HepG2 (cell line): ENCODE results near the gene PIGO. TPM values are rescaled to one million over a fixed set of nuclear protein-coding genes. Genes with fewer than 3 reads are reported as not detected.

Source experiments
- ATAC-seq: fragments of 200-7000 bp; cut with Tn5 transposase; 3 replicates; pipeline ENCODE4 v1.9.1; 2020; ENCODE audit warnings: mild to moderate bottlenecking, moderate library complexity
- BruUV-seq: library from RNA; stranded (reverse); fragments of 400-500 nt; replicated peaks from 2 replicates; lab custom pipeline; 2021; lab: Mats Ljungman, UMichigan
- CTCF ChIA-PET: fragments of 300-600 bp; formaldehyde crosslinking; extraction: SDS; loops from one replicate; lab custom pipeline; 2021; ENCODE audit warnings: low total read pairs, inconsistent platforms, low intra/inter-chr PET ratio; lab: Yijun Ruan, JAX
- POLR2A ChIA-PET: fragments of 350-600 bp; sonication (Branson Sonifier 250); formaldehyde crosslinking; loops from one replicate; lab custom pipeline; 2020; ENCODE audit warnings: antibody characterized with exemption, inconsistent platforms; lab: Yijun Ruan, JAX
- DNase-seq: peaks from one replicate; pipeline ENCODE4 v3.0.0-alpha.2; 2015; ENCODE audit warnings: low spot score
- FAIRE-seq: peaks from 3 replicates; lab custom pipeline; 2011; peaks lifted over from hg19 to GRCh38; lab: Jason Lieb, UNC
- H2AFZ ChIP-seq: one replicate; pipeline ENCODE4 v1.6.1; 2011; ENCODE audit warnings: low read length, inconsistent platforms
- H3K27ac ChIP-seq: fragments of 300-600 bp; 3 replicates; pipeline ENCODE4 v1.8.0; 2011; ENCODE audit warnings: mixed run types, mild to moderate bottlenecking, mixed read lengths, low read length, inconsistent platforms; ENCODE audit not compliant: insufficient read depth; ENCODE audit errors: extremely low read length
- H3K27me3 ChIP-seq, 2 experiments: fragments of 200-600 bp in 1 of 2; 2 replicates in 1 of 2; 3 replicates in 1 of 2; pipeline versions ENCODE4 v1.6.0 to v1.8.0; 2011; ENCODE audit warnings: low read length in 2 of 2, mild to moderate bottlenecking in 2 of 2, moderate library complexity in 2 of 2, inconsistent platforms in 1 of 2; ENCODE audit not compliant: insufficient read depth in 2 of 2, control insufficient read depth in 1 of 2
- H3K36me3 ChIP-seq, 2 experiments: fragments of 200-600 bp in 1 of 2; replicated peaks in 1 of 2; 2 replicates in 1 of 2; 3 replicates in 1 of 2; pipeline versions ENCODE4 v1.5.1 to v1.8.0; 2011; ENCODE audit warnings: low read length in 2 of 2, inconsistent platforms in 1 of 2; ENCODE audit not compliant: insufficient read depth in 2 of 2, control insufficient read depth in 1 of 2
- H3K4me1 ChIP-seq: 2 replicates; pipeline ENCODE4 v1.5.1; 2012; ENCODE audit warnings: low read length, inconsistent platforms; ENCODE audit not compliant: insufficient read depth
- H3K4me2 ChIP-seq: 2 replicates; pipeline ENCODE4 v1.6.0; 2011; ENCODE audit warnings: low read depth, low read length, inconsistent platforms
- H3K4me3 ChIP-seq, 3 experiments: fragments of 200-600 bp in 1 of 3; sonication (generic), shearing (Covaris generic) in 1 of 3; replicated peaks in 1 of 3; 2 replicates each; pipeline ENCODE4 v1.5.1; 2011 to 2016; ENCODE audit warnings: low read length in 3 of 3, inconsistent platforms in 2 of 3, low read depth in 2 of 3, mild to moderate bottlenecking in 2 of 3, control low read depth in 1 of 3, mixed read lengths in 1 of 3; ENCODE audit not compliant: insufficient read depth in 1 of 3
- H3K79me2 ChIP-seq: one replicate; pipeline ENCODE4 v1.6.1; 2011; ENCODE audit warnings: low read length, inconsistent platforms; ENCODE audit not compliant: insufficient read depth
- H3K9ac ChIP-seq: 2 replicates; pipeline ENCODE4 v1.6.0; 2011; ENCODE audit warnings: mild to moderate bottlenecking, low read depth, low read length, inconsistent platforms; ENCODE audit not compliant: insufficient read depth
- H3K9me3 ChIP-seq: 2 replicates; pipeline ENCODE4 v1.5.1; 2012; ENCODE audit warnings: mild to moderate bottlenecking, low read length
- H4K20me1 ChIP-seq: 2 replicates; pipeline ENCODE4 v1.6.0; 2011; ENCODE audit warnings: inconsistent platforms, mild to moderate bottlenecking, low read length, moderate library complexity; ENCODE audit not compliant: insufficient read depth
- AGO2 ChIP-seq: fragments of 200-400 bp; formaldehyde crosslinking; optimal IDR thresholded peaks from 2 replicates; pipeline ENCODE3; 2017; ENCODE audit warnings: mild to moderate bottlenecking, low read depth, low read length, moderate library complexity
- DNMT1 ChIP-seq: sonication (generic); formaldehyde crosslinking; IDR thresholded peaks from 2 replicates; pipeline ENCODE4 v1.5.1; 2020; ENCODE audit warnings: mild to moderate bottlenecking, missing genetic modification reagents
- ESRRA ChIP-seq: sonication (generic); formaldehyde crosslinking; IDR thresholded peaks from 2 replicates; pipeline ENCODE4 v1.5.1; 2020; ENCODE audit warnings: mild to moderate bottlenecking, low read depth, missing genetic modification reagents
- GTF3A ChIP-seq: sonication (generic); formaldehyde crosslinking; conservative IDR thresholded peaks from 2 replicates; pipeline ENCODE4 v1.4.0; 2020; ENCODE audit warnings: mild to moderate bottlenecking, missing genetic modification reagents
- IRF9 ChIP-seq: sonication (generic); formaldehyde crosslinking; IDR thresholded peaks from 2 replicates; pipeline ENCODE4 v1.8.0; 2022; ENCODE audit warnings: missing genetic modification reagents, mild to moderate bottlenecking, borderline replicate concordance
- KDM3A ChIP-seq: IDR thresholded peaks from 2 replicates; pipeline ENCODE4 v1.6.1; 2018; ENCODE audit warnings: low read depth, missing compliant biosample characterization
- KDM6A ChIP-seq: IDR thresholded peaks from 2 replicates; pipeline ENCODE4 v1.6.1; 2016; ENCODE audit warnings: low read depth
- MTF2 ChIP-seq: sonication (generic); formaldehyde crosslinking; IDR thresholded peaks from 2 replicates; pipeline ENCODE4 v1.5.0; 2020; ENCODE audit warnings: missing genetic modification reagents, borderline replicate concordance
- NCOA1 ChIP-seq: sonication (generic); formaldehyde crosslinking; IDR thresholded peaks from 2 replicates; pipeline ENCODE4 v1.9.0; 2021; ENCODE audit warnings: missing genetic modification reagents
- NONO ChIP-seq, 2 experiments: fragments of 450-650 bp in 1 of 2; sonication (generic) in 1 of 2; formaldehyde crosslinking in 1 of 2; IDR thresholded peaks in 1 of 2; conservative IDR thresholded peaks in 1 of 2; 2 replicates each; pipeline versions ENCODE4 v1.6.1 to v1.8.0; 2017 to 2022; ENCODE audit warnings: mild to moderate bottlenecking in 1 of 2, missing genetic modification reagents in 1 of 2, moderate library complexity in 1 of 2
- PREB ChIP-seq: sonication (generic); formaldehyde crosslinking; IDR thresholded peaks from 2 replicates; pipeline ENCODE4 v1.4.0; 2020; ENCODE audit warnings: missing genetic modification reagents
- RFX3 ChIP-seq: IDR thresholded peaks from 2 replicates; pipeline ENCODE4 v1.6.1; 2016; ENCODE audit warnings: missing biosample characterization, missing genetic modification reagents
- RORA ChIP-seq: sonication (generic); formaldehyde crosslinking; IDR thresholded peaks from 2 replicates; pipeline ENCODE4 v1.5.0; 2020; ENCODE audit warnings: mild to moderate bottlenecking, missing genetic modification reagents, moderate library complexity
- SETDB1 ChIP-seq: sonication (generic); formaldehyde crosslinking; IDR thresholded peaks from 2 replicates; pipeline ENCODE4 v1.5.1; 2020; ENCODE audit warnings: missing genetic modification reagents, mild to moderate bottlenecking, borderline replicate concordance
- STAT6 ChIP-seq: sonication (generic); formaldehyde crosslinking; IDR thresholded peaks from 2 replicates; pipeline ENCODE4 v1.4.0; 2020; ENCODE audit warnings: missing genetic modification reagents, mild to moderate bottlenecking, borderline replicate concordance
- TFAP4 ChIP-seq: sonication (generic); IDR thresholded peaks from 2 replicates; pipeline ENCODE4 v1.6.1; 2016; ENCODE audit warnings: low read depth, borderline replicate concordance
- ZNF570 ChIP-seq: sonication (generic); formaldehyde crosslinking; IDR thresholded peaks from 2 replicates; pipeline ENCODE4 v1.4.0; 2020; ENCODE audit warnings: mild to moderate bottlenecking, missing genetic modification reagents, borderline replicate concordance
- ZNF709 ChIP-seq: sonication (generic); formaldehyde crosslinking; IDR thresholded peaks from 2 replicates; pipeline ENCODE4 v1.5.0; 2020; ENCODE audit warnings: mild to moderate bottlenecking, missing genetic modification reagents
- ZNF724P ChIP-seq: sonication (generic); formaldehyde crosslinking; IDR thresholded peaks from 2 replicates; pipeline ENCODE4 v1.8.0; 2022; ENCODE audit warnings: missing genetic modification reagents, borderline replicate concordance
- WGBS: methylation state at CpG from one replicate; pipeline ENCODE4 v1.1.6; 2017; ENCODE audit warnings: low lambda C conversion rate; 5-methylcytosine and 5-hydroxymethylcytosine counted together
- in situ Hi-C: cut with HindIII; loops from 2 replicates; pipeline ENCODE4 v1.10.0; 2017; ENCODE audit warnings: low pct_unique_long_range_greater_than_20kb; ENCODE audit not compliant: extremely low pct_ligation_motif_present
- intact Hi-C: fragments of 100-400 bp; cut with micrococcal nuclease; formaldehyde crosslinking; loops from one replicate; pipeline ENCODE4 v1.10.0; 2022; ENCODE audit not compliant: unreplicated experiment
- polyA plus RNA-seq, 8 experiments: library from polyadenylated mRNA; depleted of rRNA in 3 of 8; stranded (reverse) in 7 of 8; unstranded in 1 of 8; fragments of >200 nt; fragmentation: Illumina TruSeq in 4 of 8; extraction: Trizol in 4 of 8; gene quantifications; 2 replicates each; pipeline versions ENCODE4 v1.2.1 to v1.2.3, GENCODE V29; 2011 to 2016; ENCODE audit warnings: low read depth in 4 of 8, missing spikeins in 1 of 8, mixed read lengths in 1 of 8; ENCODE audit not compliant: insufficient read depth in 1 of 8
- total RNA-seq, 5 experiments: library from RNA; depleted of rRNA; stranded (reverse); fragments of >200 nt; fragmentation: Illumina TruSeq; extraction: Trizol; gene quantifications; 2 replicates each; pipeline ENCODE4 v1.2.3, GENCODE V29; 2016; ENCODE audit warnings: low read depth in 1 of 5

Gene PIGO
- total and polyA plus RNA-seq, 2 of the 13 experiments (the other 11 are each of a cell fraction or from before 2014, with no cell fraction given) = 20.5 to 26.2 TPM

GRCh38 chr9:35097573-35097972 is 1.2 kb upstream of the PIGO start:
- Histone ChIP-seq H4K20me1 (no peaks in the 10 kb centered on the region), H3K27me3 (no peaks in the 10 kb centered on the region; a peak in 1 of 5 replicates), H3K36me3 (peaks cover 7 to 30% of the 10 kb centered on the region in 2 experiments; a peak in 4 of 5 replicates), H3K27ac (no peak overlapping the region), H3K9me3 (no peaks in the 10 kb centered on the region), H3K4me1 (peaks cover 36% of the 10 kb centered on the region), H3K79me2 (peaks cover 13% of the 10 kb centered on the region), H3K9ac (no peak overlapping the region), H3K4me3 (no peak overlapping the region), H3K4me2 (no peak overlapping the region), H2AFZ (no peak overlapping the region)
- no TSS peak for BruUV-seq
- POLR2A ChIA-PET = interaction anchor here (1.0 to 3.1 kb wide), 4 partner anchors 14 to 26 kb away, joined by 4 to 14 read pairs (median 10); partner anchors contain the start of genes ATOSB, FANCG and VCP
- FAIRE-seq (no peak), DNase-seq (no peak), ATAC-seq (no peak)
- 94% methylated on average over 3 of the region's 3 CpGs for WGBS
- in situ Hi-C loops = no loop called here
- TF ChIP-seq KDM3A (CRISPR knock-in tag) (no peak), NCOA1 (CRISPR knock-in tag) (no peak), IRF9 (CRISPR knock-in tag) (no peak), STAT6 (CRISPR knock-in tag) (no peak), ZNF570 (CRISPR knock-in tag) (no peak), SETDB1 (CRISPR knock-in tag) (no peak), ESRRA (CRISPR knock-in tag) (no peak), RFX3 (CRISPR knock-in tag) (no peak), PREB (CRISPR knock-in tag) (no peak), NONO (IDR thresholded peaks at IDR 0.05) (no peak), NONO (CRISPR knock-in tag; conservative IDR thresholded peaks at IDR 0.05) (no peak), KDM6A (CRISPR knock-in tag) (no peak), ZNF724P (CRISPR knock-in tag) (no peak), TFAP4 (no peak), AGO2 (no peak), DNMT1 (CRISPR knock-in tag) (no peak), GTF3A (CRISPR knock-in tag) (no peak), ZNF709 (no peak), RORA (CRISPR knock-in tag) (no peak), MTF2 (CRISPR knock-in tag) (no peak)
- intact Hi-C loops = no loop called here
- CTCF ChIA-PET = interaction anchor here (2.6 to 4.2 kb wide), 2 partner anchors 26 to 198 kb away, joined by 9 to 19 read pairs; partner anchors contain the start of gene VCP
